ENCODE measurements around the gene KRTAP1-3. TPM values are rescaled to one million over a fixed set of nuclear protein-coding genes. Genes with fewer than 3 reads are reported as not detected.
"Not testable (repeated sequence)": the region's sequence is repeated elsewhere in the genome, so short reads cannot be mapped to it uniquely, and the experiment has no call there.

KRTAP1-3 gene
- total RNA-seq, 4 donors from 2014 or later, result not detected

DNA sequence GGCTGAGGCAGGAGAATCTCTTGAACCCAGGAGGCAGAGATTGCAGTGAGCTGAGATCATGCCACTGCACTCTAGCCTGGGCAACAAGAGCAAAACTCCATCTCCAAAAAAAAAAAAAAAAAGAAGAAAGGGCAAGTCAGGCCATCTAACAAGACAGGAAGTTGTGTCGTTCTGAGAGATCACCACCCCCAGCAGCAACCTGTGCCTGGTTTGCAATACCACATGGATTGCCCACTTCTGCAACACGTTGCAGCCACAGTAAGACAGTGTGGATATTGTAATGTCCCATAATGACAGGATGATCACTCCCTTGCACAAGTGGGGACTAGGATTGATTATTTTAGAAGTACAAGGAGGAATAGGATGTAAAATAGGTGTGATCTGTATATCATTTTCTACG is 34.4 kb upstream of the KRTAP1-3 start:
- no peaks in the 10 kb centered on the region for H3K27me3 ChIP-seq
- intact Hi-C loops (cut with DNase I), result no loop called here
- H3K4me3 ChIP-seq, result no peak overlapping the region
- TF ChIP-seq, protein P1, sequence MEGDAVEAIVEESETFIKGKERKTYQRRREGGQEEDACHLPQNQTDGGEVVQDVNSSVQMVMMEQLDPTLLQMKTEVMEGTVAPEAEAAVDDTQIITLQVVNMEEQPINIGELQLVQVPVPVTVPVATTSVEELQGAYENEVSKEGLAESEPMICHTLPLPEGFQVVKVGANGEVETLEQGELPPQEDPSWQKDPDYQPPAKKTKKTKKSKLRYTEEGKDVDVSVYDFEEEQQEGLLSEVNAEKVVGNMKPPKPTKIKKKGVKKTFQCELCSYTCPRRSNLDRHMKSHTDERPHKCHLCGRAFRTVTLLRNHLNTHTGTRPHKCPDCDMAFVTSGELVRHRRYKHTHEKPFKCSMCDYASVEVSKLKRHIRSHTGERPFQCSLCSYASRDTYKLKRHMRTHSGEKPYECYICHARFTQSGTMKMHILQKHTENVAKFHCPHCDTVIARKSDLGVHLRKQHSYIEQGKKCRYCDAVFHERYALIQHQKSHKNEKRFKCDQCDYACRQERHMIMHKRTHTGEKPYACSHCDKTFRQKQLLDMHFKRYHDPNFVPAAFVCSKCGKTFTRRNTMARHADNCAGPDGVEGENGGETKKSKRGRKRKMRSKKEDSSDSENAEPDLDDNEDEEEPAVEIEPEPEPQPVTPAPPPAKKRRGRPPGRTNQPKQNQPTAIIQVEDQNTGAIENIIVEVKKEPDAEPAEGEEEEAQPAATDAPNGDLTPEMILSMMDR (IDR thresholded peaks at IDR 0.05), result no peak
- no peak for TF ChIP-seq POLR2A (IDR thresholded peaks at IDR 0.05)
- H3K27ac ChIP-seq, result no peak overlapping the region
- no peak for DNase-seq
- no peaks in the 10 kb centered on the region for H3K36me3 ChIP-seq
- H3K4me1 ChIP-seq, result no peaks in the 10 kb centered on the region
- H3K9me3 ChIP-seq, result no peaks in the 10 kb centered on the region
- 55 to 80% methylated on average over 3 of the region's 3 CpGs for WGBS, 2 donors

DNA sequence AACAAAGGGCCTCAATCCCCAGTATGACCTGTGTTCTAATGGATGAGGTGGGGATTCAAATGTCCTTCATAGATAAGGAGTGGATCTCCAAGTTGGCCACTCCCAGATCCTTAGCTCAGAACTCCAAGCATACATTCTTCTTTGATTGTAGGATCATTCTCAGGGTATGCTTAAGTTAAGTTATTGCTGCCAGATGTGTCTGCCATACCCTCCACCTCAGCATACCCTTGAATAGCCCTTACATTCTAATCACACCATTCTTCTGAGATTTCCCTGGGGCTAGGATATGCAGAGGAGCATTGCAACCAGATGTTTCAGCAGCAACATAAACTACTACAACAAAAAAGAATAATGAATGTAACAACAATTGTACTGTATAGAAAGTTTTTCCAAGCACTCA is 32.6 kb upstream of the KRTAP1-3 start:
- Histone ChIP-seq H3K27ac (no peak overlapping the region), H3K4me3 (no peak overlapping the region), H3K9me3 (no peaks in the 10 kb centered on the region), H3K36me3 (no peaks in the 10 kb centered on the region), H3K27me3 (no peaks in the 10 kb centered on the region), H3K4me1 (no peaks in the 10 kb centered on the region)
- TF ChIP-seq POLR2A (IDR thresholded peaks at IDR 0.05), result no peak
- TF ChIP-seq, protein P1 (IDR thresholded peaks at IDR 0.05), result no peak
- DNase-seq, result no peak
- intact Hi-C loops (cut with DNase I), result no loop called here

DNA sequence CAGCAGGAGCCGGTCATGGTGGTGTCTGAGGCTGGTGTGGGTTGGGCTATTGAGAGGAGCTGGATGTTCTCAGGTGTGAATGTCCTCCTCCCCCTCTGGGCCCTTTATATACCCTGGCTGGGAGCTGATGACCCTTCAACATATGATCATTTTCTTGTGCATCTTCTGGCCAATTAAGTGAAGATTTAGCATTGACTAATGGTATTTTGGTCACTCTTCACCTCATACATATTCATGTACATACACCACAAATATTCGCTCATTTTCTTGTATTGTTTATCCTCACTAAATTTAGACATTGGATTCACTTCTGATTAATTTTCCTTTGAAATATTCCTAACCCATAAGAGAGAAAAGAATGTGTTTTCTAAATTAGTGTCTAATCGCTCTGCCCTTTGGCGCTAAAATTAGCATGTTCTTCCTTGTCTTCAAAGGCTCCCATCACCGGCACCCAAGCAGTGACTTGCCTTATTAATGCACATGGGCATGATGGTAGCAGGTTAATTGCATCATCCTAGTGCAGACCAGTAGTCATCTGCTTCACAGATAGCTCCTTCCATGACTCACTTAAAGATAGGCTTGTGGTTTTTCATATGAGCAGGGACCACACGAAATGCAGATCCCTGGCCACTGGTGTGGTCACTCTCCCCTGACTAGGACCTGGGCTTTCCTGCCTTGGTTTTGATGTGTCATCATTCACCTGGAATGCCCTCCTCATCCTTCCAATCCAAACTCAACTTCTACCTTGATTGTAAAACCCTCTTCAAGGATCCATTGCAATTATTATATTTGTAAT is 31.4 kb upstream of the KRTAP1-3 start, which contains the start of gene KRTAP2-4:
KRTAP2-4 (minus strand) TSS at position 51 of the 796 bp plus-strand sequence; CDS start at position 17, 34 bp downstream.
- Histone ChIP-seq H3K4me1 (no peaks in the 10 kb centered on the region), H3K27me3 (no peaks in the 10 kb centered on the region), H3K36me3 (no peaks in the 10 kb centered on the region), H3K27ac (no peak within 1 kb of the TSS), H3K4me3 (no peak within 1 kb of the TSS), H3K9me3 (no peaks in the 10 kb centered on the region)
- TF ChIP-seq, protein P1 (IDR thresholded peaks at IDR 0.05), result no peak
- no peak for TF ChIP-seq POLR2A (IDR thresholded peaks at IDR 0.05)
- intact Hi-C loops (cut with DNase I), result no loop called here
- DNase-seq, result no peak
- WGBS, 2 donors, result 41 to 53% methylated on average over 5 of the region's 6 CpGs

DNA sequence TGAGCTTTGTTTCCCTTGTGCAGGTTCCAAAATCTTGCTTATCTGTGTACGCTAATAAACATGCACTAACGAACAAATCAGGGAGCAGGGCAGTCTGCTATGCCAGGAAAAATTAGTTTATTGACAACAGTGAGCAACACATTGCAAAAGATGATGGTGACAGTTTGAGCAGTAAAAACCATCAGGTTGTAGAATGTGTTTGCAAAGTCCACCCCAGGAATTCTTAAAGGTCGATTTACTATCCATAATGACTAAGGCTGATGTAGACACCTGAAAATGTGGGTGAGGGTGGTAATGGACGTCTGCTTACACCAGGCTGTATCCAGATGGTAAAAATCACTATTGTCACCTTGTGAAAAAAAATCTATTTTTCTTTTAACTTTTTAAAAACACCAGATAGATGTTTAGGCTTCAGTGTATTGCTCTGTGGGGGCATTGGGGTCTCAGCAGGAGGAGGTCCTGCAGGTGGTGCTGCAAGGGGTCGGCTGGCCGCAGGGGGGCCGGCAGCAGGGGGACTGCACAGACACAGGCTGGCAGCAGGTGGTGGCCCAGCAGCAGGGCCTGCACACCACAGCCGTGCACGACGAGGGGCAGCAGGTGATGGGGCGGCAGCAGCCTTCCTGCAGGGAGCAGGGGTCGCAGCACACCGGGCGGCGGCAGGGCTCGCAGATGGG is 30.5 kb upstream of the KRTAP1-3 start:
- intact Hi-C loops (cut with DNase I); H3K27ac ChIP-seq; H3K36me3 ChIP-seq; H3K4me1 ChIP-seq; H3K27me3 ChIP-seq; H3K9me3 ChIP-seq; H3K4me3 ChIP-seq; DNase-seq: not testable (repeated sequence)
- WGBS, 2 donors, result 62 to 86% methylated on average over 4 to 7 of the region's 16 CpGs

DNA sequence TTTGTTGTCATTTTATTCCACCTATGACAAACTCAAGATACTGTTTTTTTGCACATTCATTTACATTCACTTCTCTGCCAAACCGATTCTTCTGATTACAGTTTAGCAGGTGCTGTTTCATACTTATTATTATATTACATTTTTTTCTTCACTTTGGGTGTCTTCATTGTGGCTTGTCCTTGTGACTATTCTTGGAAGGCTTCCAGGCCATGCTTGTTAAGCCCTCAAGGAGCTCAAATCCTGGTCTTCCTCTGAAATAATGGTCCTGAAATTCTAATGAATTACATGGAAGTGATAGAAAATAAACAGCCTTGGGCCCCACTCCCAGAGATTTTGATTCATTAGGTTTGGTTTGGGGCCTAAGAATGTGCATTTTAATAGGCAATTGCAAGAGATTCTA is 29.6 kb upstream of the KRTAP1-3 start:
- intact Hi-C loops (cut with DNase I), result no loop called here
- no peak for DNase-seq

More for the DNA sequence above, 29.6 kb upstream of the KRTAP1-3 start:
- 70 to 75% methylated on average over 1 of the region's 1 CpG for WGBS, 2 donors
- H3K4me3 ChIP-seq, result no peak overlapping the region
- no peaks in the 10 kb centered on the region for H3K4me1 ChIP-seq
- TF ChIP-seq, protein P1 (IDR thresholded peaks at IDR 0.05), result no peak
- no peak for TF ChIP-seq POLR2A (IDR thresholded peaks at IDR 0.05)
- H3K27me3 ChIP-seq, result no peaks in the 10 kb centered on the region
- no peak overlapping the region for H3K27ac ChIP-seq
- H3K9me3 ChIP-seq, result no peaks in the 10 kb centered on the region
- H3K36me3 ChIP-seq, result no peaks in the 10 kb centered on the region

Data from esophagus squamous epithelium (tissue), 5 donors.